Progenitor cell of endocrine pancreas (in vitro differentiated cells): ENCODE results near the gene TIPIN. TPM values are rescaled to one million over a fixed set of nuclear protein-coding genes. Genes with fewer than 3 reads are reported as not detected.

ENCODE experiments used
- DNase-seq: peaks from one replicate; pipeline ENCODE4 v3.0.0; 2021; ENCODE audit warnings: low spot score; ENCODE audit not compliant: unreplicated experiment
- H3K27ac Mint-ChIP-seq: 2 replicates; pipeline ENCODE4 v1.8.0; 2021; ENCODE audit warnings: mild to moderate bottlenecking, moderate library complexity, mixed read lengths
- H3K27me3 Mint-ChIP-seq: 2 replicates; pipeline ENCODE4 v1.8.0; 2021; ENCODE audit warnings: mixed read lengths
- H3K36me3 Mint-ChIP-seq: 2 replicates; pipeline ENCODE4 v1.8.0; 2022; ENCODE audit warnings: mixed read lengths; ENCODE audit not compliant: insufficient read depth
- H3K4me1 Mint-ChIP-seq: 2 replicates; pipeline ENCODE4 v1.8.0; 2021; ENCODE audit warnings: low read depth, mixed read lengths
- H3K4me3 Mint-ChIP-seq: 2 replicates; pipeline ENCODE4 v1.8.0; 2021; ENCODE audit warnings: low read depth, mild to moderate bottlenecking, moderate library complexity, mixed read lengths
- H3K9me3 Mint-ChIP-seq: 2 replicates; pipeline ENCODE4 v1.8.0; 2021; ENCODE audit warnings: low read depth, mixed read lengths
- total RNA-seq: library from RNA; stranded (reverse); gene quantifications from 2 replicates; pipeline ENCODE4 v1.2.1, GENCODE V29; 2021
- TF ChIP-seq, protein P1 (sequence below): fragments of 200-600 bp; sonication (generic); IDR thresholded peaks from one replicate; pipeline ENCODE4 v1.5.0; 2021; ENCODE audit warnings: antibody characterized with exemption, mild to moderate bottlenecking; ENCODE audit not compliant: unreplicated experiment

TIPIN gene
- total RNA-seq, 1 donor from 2014 or later, result 10.1 TPM

DNA sequence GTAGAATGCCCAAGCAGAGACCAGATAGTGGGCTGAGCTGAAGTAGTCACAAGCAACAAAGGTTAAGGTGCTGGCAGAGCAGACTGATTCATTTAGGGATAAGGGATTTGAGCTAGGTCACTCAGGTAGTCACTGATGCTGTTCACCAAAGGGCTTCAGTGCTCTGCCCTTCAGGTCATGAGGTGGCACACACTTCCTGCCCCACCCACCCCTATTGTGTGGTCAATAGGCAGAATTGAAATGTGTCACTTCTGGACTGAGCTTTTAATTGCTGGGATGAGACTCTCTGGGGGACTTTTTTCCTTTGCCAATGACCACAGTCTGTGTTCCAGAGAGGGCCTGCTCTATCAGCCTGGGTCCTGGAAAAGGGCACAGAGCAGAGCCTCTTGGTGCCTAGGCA is 66.0 kb downstream of the TIPIN start:
- no peak overlapping the region for H3K4me3 Mint-ChIP-seq
- H3K27ac Mint-ChIP-seq, result no peak overlapping the region
- no peak for DNase-seq
- H3K27me3 Mint-ChIP-seq, result no peaks in the 10 kb centered on the region
- no peaks in the 10 kb centered on the region for H3K9me3 Mint-ChIP-seq
- H3K4me1 Mint-ChIP-seq, result peaks cover 20% of the 10 kb centered on the region
- no peaks in the 10 kb centered on the region for H3K36me3 Mint-ChIP-seq
- TF ChIP-seq, protein P1, sequence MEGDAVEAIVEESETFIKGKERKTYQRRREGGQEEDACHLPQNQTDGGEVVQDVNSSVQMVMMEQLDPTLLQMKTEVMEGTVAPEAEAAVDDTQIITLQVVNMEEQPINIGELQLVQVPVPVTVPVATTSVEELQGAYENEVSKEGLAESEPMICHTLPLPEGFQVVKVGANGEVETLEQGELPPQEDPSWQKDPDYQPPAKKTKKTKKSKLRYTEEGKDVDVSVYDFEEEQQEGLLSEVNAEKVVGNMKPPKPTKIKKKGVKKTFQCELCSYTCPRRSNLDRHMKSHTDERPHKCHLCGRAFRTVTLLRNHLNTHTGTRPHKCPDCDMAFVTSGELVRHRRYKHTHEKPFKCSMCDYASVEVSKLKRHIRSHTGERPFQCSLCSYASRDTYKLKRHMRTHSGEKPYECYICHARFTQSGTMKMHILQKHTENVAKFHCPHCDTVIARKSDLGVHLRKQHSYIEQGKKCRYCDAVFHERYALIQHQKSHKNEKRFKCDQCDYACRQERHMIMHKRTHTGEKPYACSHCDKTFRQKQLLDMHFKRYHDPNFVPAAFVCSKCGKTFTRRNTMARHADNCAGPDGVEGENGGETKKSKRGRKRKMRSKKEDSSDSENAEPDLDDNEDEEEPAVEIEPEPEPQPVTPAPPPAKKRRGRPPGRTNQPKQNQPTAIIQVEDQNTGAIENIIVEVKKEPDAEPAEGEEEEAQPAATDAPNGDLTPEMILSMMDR, result no peak

DNA sequence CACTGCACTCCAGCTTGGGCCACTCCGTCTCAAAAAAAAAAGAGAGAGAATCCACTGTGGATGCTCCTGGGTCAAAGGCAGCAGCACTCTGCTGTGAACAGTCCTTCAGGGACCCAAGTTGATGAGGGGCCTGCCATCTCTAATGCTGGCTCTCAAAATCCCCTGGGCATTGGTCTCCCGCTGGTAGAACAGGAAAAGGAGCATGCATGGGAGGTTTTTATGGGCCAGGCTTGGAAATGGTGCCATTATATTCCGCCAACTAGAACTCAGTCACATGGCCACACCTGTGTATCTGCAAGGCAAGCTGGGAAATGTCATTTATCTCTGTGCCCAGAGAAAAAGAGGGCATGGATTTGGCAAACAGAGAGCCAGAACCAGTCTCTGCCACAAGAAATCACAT is 66.5 kb downstream of the TIPIN start:
- no peaks in the 10 kb centered on the region for H3K36me3 Mint-ChIP-seq
- H3K4me3 Mint-ChIP-seq, result no peak overlapping the region
- peaks cover 15% of the 10 kb centered on the region for H3K4me1 Mint-ChIP-seq
- TF ChIP-seq, protein P1, result no peak
- DNase-seq, result no peak
- no peaks in the 10 kb centered on the region for H3K27me3 Mint-ChIP-seq
- H3K27ac Mint-ChIP-seq, result no peak overlapping the region
- no peaks in the 10 kb centered on the region for H3K9me3 Mint-ChIP-seq

DNA sequence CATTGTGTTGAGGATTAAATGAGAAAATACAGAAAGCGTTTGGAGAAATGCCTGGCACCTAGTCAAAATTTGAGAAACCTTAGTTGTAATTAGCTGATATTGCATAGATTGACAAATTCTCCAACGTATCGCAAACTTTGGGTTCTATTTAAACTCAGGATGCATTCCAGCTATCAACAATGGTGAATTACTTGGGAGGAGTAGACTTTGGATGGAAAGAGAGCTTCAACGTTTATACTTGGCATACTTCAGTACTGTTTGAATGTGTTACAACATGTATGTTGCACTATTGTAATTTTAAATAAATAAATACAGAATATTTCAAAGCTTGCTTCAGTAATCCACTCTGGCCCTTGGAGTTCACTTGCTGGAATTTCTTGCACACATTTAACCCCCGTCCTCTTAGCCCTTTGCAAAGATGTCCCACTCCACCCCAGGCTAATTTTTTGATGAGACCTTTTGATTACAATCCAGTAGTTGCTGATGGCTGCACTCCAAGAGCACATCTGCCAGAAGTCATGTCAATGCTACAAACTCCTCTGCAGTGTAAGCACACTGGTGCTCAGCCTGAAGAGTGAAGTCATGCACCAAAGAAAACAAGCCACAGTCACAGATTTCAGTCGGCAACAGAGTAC is 67.8 kb downstream of the TIPIN start:
- no peaks in the 10 kb centered on the region for H3K27me3 Mint-ChIP-seq
- H3K27ac Mint-ChIP-seq, result no peak overlapping the region
- H3K4me3 Mint-ChIP-seq, result no peak overlapping the region
- TF ChIP-seq, protein P1, result no peak
- peaks cover 6% of the 10 kb centered on the region for H3K4me1 Mint-ChIP-seq
- H3K9me3 Mint-ChIP-seq, result no peaks in the 10 kb centered on the region
- no peak for DNase-seq
- no peaks in the 10 kb centered on the region for H3K36me3 Mint-ChIP-seq

DNA sequence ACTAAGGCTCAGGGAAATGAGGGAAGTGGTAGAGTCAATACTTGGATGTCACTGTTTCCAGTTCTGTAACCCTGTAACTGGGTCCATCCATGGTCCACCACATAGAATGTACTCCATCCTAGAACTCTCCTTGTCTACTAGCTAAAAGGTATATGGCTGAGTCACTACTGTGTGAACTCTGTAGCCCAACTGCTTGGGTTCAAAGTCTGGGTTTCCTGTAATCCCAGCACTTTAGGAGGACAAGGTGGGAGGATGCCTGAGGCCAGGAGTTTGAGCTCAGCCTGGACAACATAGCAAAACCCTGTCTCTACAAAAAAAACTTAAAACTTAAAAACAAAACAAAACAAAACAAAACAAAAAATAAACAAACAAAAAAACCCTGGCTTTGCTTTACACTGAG is 68.4 kb downstream of the TIPIN start:
- H3K4me3 Mint-ChIP-seq, result no peak overlapping the region
- peaks cover 6% of the 10 kb centered on the region for H3K4me1 Mint-ChIP-seq
- TF ChIP-seq, protein P1, result no peak
- H3K27ac Mint-ChIP-seq, result no peak overlapping the region
- H3K27me3 Mint-ChIP-seq, result no peaks in the 10 kb centered on the region
- no peaks in the 10 kb centered on the region for H3K9me3 Mint-ChIP-seq
- no peaks in the 10 kb centered on the region for H3K36me3 Mint-ChIP-seq
- no peak for DNase-seq

DNA sequence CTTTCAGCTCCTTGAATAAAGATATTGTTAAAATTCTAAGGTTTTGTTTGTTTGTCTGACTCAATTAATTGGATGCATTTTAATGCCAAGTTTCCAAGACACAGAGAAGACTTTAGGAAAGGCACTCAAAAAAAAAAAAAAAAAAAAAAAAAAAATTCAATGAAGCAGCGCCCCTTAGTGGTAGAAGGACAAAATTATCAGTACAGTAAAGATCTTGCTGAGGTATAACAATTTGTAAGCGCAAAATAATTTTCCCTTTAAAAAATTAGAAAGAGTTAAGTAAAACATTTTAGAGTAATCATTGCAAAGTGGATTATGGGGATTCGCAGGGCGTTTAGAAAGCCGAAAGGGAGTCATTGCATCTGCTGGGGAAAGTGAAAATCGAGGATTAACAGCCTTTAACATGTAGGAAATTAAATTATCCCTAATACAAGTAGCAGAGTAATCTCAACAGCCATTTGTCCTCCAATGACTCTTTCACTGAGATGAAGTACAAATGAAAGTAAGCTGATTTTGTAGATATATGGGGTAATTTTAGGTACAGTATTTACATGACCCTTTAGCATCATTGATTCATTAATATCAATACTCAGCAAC is 68.9 kb downstream of the TIPIN start:
- H3K27me3 Mint-ChIP-seq, result no peaks in the 10 kb centered on the region
- no peaks in the 10 kb centered on the region for H3K36me3 Mint-ChIP-seq
- no peaks in the 10 kb centered on the region for H3K9me3 Mint-ChIP-seq
- no peak overlapping the region for H3K4me3 Mint-ChIP-seq
- H3K27ac Mint-ChIP-seq, result no peak overlapping the region
- DNase-seq, result no peak
- TF ChIP-seq, protein P1, result peak; percentile 68
- H3K4me1 Mint-ChIP-seq, result peaks cover 5% of the 10 kb centered on the region

Other genes with a start within 250 kb of the TIPIN start
- 0.60 and 1.2 TPM in 2 replicates for gene MEGF11, start 102.9 kb downstream of the TIPIN start, total RNA-seq
- gene DIS3L, start 63.1 kb downstream of the TIPIN start, total RNA-seq, result 51.1 and 53.7 TPM in 2 replicates
- 28.6 TPM in 2 replicates for gene MAP2K1, start 30.2 kb upstream of the TIPIN start, total RNA-seq
- 25.2 and 25.9 TPM in 2 replicates for gene SNAPC5, start 141.1 kb upstream of the TIPIN start, total RNA-seq
- 2,572 and 2,630 TPM in 2 replicates for gene RPL4, start 148.2 kb upstream of the TIPIN start, total RNA-seq
- gene ZWILCH, start 148.6 kb upstream of the TIPIN start, total RNA-seq, result 22.5 and 23.3 TPM in 2 replicates
- 1.5 and 1.8 TPM in 2 replicates for gene LCTL, start 209.3 kb upstream of the TIPIN start, total RNA-seq